HCT116 (cell line): Measurements from ENCODE around the gene CPD. TPM values are rescaled to one million over a fixed set of nuclear protein-coding genes. Genes with fewer than 3 reads are reported as not detected.

ENCODE experiments used
- ATAC-seq: fragments of 200-7000 bp; cut with Tn5 transposase; 2 replicates; pipeline ENCODE4 v1.9.1; 2020; ENCODE audit warnings: mild to moderate bottlenecking, moderate library complexity
- BruUV-seq: library from RNA; stranded (reverse); fragments of 400-500 nt; replicated peaks from 2 replicates; lab custom pipeline; 2021; lab: Mats Ljungman, UMichigan
- CTCF ChIA-PET: fragments of 300-600 bp; sonication (Branson Sonifier 250); formaldehyde crosslinking; loops from one replicate; lab custom pipeline; 2021; ENCODE audit warnings: antibody characterized with exemption; lab: Charles Lee
- POLR2A ChIA-PET: fragments of 300-600, 350-600 bp; sonication (Branson Sonifier 250); formaldehyde crosslinking; loops from one replicate; lab custom pipeline; 2021; ENCODE audit warnings: antibody characterized with exemption; lab: Charles Lee
- RAD21 ChIA-PET, 2 experiments: fragments of 300-600 bp; sonication (Branson Sonifier 250); formaldehyde crosslinking; loops; one replicate each; lab custom pipeline; 2023; ENCODE audit warnings: low total read pairs in 2 of 2; ENCODE audit not compliant: uncharacterized antibody in 2 of 2, unreplicated experiment in 2 of 2, low non-redundant PET in 1 of 2; lab: Charles Lee
- DNase-seq: peaks from one replicate; pipeline ENCODE4 v3.0.0-alpha.2; 2010; ENCODE audit warnings: low read depth, low spot score
- H2AFZ ChIP-seq: fragments of 200-600 bp; shearing (Covaris generic), sonication (generic); 2 replicates; pipeline ENCODE4 v1.6.1; 2017; ENCODE audit warnings: low read depth, mixed run types, mixed read lengths, antibody characterized with exemption, low read length; ENCODE audit not compliant: poor library complexity, severe bottlenecking
- H3K27ac ChIP-seq: 2 replicates; pipeline ENCODE4 v1.5.1; 2012; ENCODE audit warnings: low read depth, low read length
- H3K27me3 ChIP-seq: fragments of 200-600 bp; sonication (generic); 2 replicates; pipeline ENCODE4 v1.6.1; 2016; ENCODE audit warnings: mixed run types, low read length, mixed read lengths; ENCODE audit not compliant: insufficient read depth
- H3K36me3 ChIP-seq, 2 experiments: fragments of 200-500 bp in 1 of 2; fragments of 200-600 bp in 1 of 2; sonication (Bioruptor generic) in 1 of 2; sonication (generic) in 1 of 2; 2 replicates each; pipeline versions ENCODE4 v1.5.1 to v1.6.1; 2014 to 2016; ENCODE audit warnings: low read length in 2 of 2, inconsistent platforms in 1 of 2, mixed read lengths in 1 of 2, mixed run types in 1 of 2; ENCODE audit not compliant: insufficient read depth in 2 of 2, control insufficient read depth in 1 of 2
- H3K4me1 ChIP-seq, 2 experiments: fragments of 200-600 bp in 1 of 2; sonication (generic) in 1 of 2; 2 replicates each; pipeline versions ENCODE4 v1.5.1 to v1.6.1; 2012 to 2017; ENCODE audit warnings: low read length in 2 of 2, inconsistent platforms in 1 of 2, mild to moderate bottlenecking in 1 of 2, mixed read lengths in 1 of 2, mixed run types in 1 of 2, moderate library complexity in 1 of 2; ENCODE audit not compliant: insufficient read depth in 2 of 2, control insufficient read depth in 1 of 2
- H3K4me2 ChIP-seq: fragments of 200-600 bp; sonication (generic); 2 replicates; pipeline ENCODE4 v1.6.1; 2017; ENCODE audit warnings: mixed run types, low read length, mixed read lengths
- H3K4me3 ChIP-seq, 2 experiments: fragments of 200-600 bp in 1 of 2; sonication (generic) in 1 of 2; replicated peaks in 1 of 2; 2 replicates each; pipeline ENCODE4 v1.5.1; 2011 to 2016; ENCODE audit warnings: low read length in 2 of 2, control low read depth in 1 of 2, low read depth in 1 of 2, mild to moderate bottlenecking in 1 of 2, mixed read lengths in 1 of 2, mixed run types in 1 of 2
- H3K79me2 ChIP-seq: fragments of 200-600 bp; sonication (generic); 2 replicates; pipeline ENCODE4 v1.6.1; 2017; ENCODE audit warnings: mild to moderate bottlenecking, mixed run types, low read length, moderate library complexity, mixed read lengths; ENCODE audit not compliant: insufficient read depth
- H3K9ac ChIP-seq: fragments of 200-600 bp; sonication (generic); 2 replicates; pipeline ENCODE4 v1.6.1; 2016; ENCODE audit warnings: low read length, mixed read lengths
- H3K9me2 ChIP-seq: fragments of 200-600 bp; sonication (generic), shearing (Covaris generic); 2 replicates; pipeline ENCODE4 v1.6.1; 2017; ENCODE audit warnings: mixed run types, mild to moderate bottlenecking, moderate library complexity; ENCODE audit not compliant: insufficient read depth
- H3K9me3 ChIP-seq, 2 experiments: fragments of 200-500 bp in 1 of 2; fragments of 200-600 bp in 1 of 2; sonication (Bioruptor generic) in 1 of 2; sonication (generic) in 1 of 2; 2 replicates each; pipeline ENCODE4 v1.6.1; 2014 to 2017; ENCODE audit warnings: low read length in 2 of 2, mixed read lengths in 2 of 2, inconsistent platforms in 1 of 2, low read depth in 1 of 2, mild to moderate bottlenecking in 1 of 2, mixed run types in 1 of 2, moderate library complexity in 1 of 2; ENCODE audit not compliant: control insufficient read depth in 1 of 2, insufficient read depth in 1 of 2
- H4K20me1 ChIP-seq: fragments of 200-600 bp; sonication (generic), shearing (Covaris generic); 2 replicates; pipeline ENCODE4 v1.6.1; 2017; ENCODE audit warnings: mixed run types, mild to moderate bottlenecking, moderate library complexity; ENCODE audit not compliant: insufficient read depth
- CBX3 ChIP-seq: IDR thresholded peaks from 2 replicates; pipeline ENCODE4 v1.6.1; 2012; ENCODE audit warnings: low read depth
- EGR1 ChIP-seq: IDR thresholded peaks from 2 replicates; pipeline ENCODE4 v1.6.1; 2012; ENCODE audit warnings: low read depth
- ELF1 ChIP-seq: IDR thresholded peaks from 2 replicates; pipeline ENCODE4 v1.6.1; 2012; ENCODE audit warnings: low read depth, borderline replicate concordance
- EZH2phosphoT487 ChIP-seq: fragments of 200-600 bp; IDR thresholded peaks from 2 replicates; pipeline ENCODE4 v1.6.1; 2018; ENCODE audit warnings: antibody characterized with exemption, borderline replicate concordance
- FOSL1 ChIP-seq: IDR thresholded peaks from 2 replicates; pipeline ENCODE4 v1.6.1; 2012; ENCODE audit warnings: low read depth
- JUND ChIP-seq: IDR thresholded peaks from 2 replicates; pipeline ENCODE4 v1.6.1; 2012
- POLR2A ChIP-seq: IDR thresholded peaks from 2 replicates; pipeline ENCODE4 v1.7.0; 2011; ENCODE audit warnings: borderline replicate concordance; ENCODE audit not compliant: insufficient read depth, insufficient read length; ENCODE audit errors: extremely low read depth
- RAD21 ChIP-seq: IDR thresholded peaks from 2 replicates; pipeline ENCODE4 v1.6.1; 2012; ENCODE audit warnings: low read depth, mild to moderate bottlenecking
- SIN3A ChIP-seq: IDR thresholded peaks from 2 replicates; pipeline ENCODE4 v1.6.1; 2012; ENCODE audit warnings: low read depth
- SP1 ChIP-seq: IDR thresholded peaks from 2 replicates; pipeline ENCODE4 v1.6.1; 2012; ENCODE audit warnings: low read depth
- ZFX ChIP-seq: fragments of 450-650 bp; IDR thresholded peaks from 2 replicates; pipeline ENCODE4 v1.6.1; 2017
- ZNF274 ChIP-seq: fragments of 200-500 bp; sonication (Bioruptor generic); IDR thresholded peaks from 2 replicates; pipeline ENCODE4 v1.6.1; 2014; ENCODE audit warnings: mild to moderate bottlenecking, low read depth, low read length, inconsistent platforms
- intact Hi-C: fragments of 100-400 bp; cut with micrococcal nuclease; formaldehyde crosslinking; loops from 2 replicates; pipeline ENCODE4 v1.10.0; 2022
- total RNA-seq: library from RNA; stranded (reverse); gene quantifications from one replicate; pipeline ENCODE4 v1.2.1, GENCODE V29; 2021; ENCODE audit not compliant: unreplicated experiment
- TF ChIP-seq, protein P1 (sequence below): IDR thresholded peaks from 2 replicates; pipeline ENCODE4 v1.6.1; 2012; ENCODE audit warnings: low read depth
- TF ChIP-seq, protein P2 (sequence below): IDR thresholded peaks from 2 replicates; pipeline ENCODE4 v1.6.1; 2011; ENCODE audit warnings: mild to moderate bottlenecking, low read length, moderate library complexity; ENCODE audit not compliant: insufficient replicate concordance; ENCODE audit errors: extremely low read depth

CPD gene
- total RNA-seq, 1 experiment from 2014 or later: 47.2 TPM

DNA sequence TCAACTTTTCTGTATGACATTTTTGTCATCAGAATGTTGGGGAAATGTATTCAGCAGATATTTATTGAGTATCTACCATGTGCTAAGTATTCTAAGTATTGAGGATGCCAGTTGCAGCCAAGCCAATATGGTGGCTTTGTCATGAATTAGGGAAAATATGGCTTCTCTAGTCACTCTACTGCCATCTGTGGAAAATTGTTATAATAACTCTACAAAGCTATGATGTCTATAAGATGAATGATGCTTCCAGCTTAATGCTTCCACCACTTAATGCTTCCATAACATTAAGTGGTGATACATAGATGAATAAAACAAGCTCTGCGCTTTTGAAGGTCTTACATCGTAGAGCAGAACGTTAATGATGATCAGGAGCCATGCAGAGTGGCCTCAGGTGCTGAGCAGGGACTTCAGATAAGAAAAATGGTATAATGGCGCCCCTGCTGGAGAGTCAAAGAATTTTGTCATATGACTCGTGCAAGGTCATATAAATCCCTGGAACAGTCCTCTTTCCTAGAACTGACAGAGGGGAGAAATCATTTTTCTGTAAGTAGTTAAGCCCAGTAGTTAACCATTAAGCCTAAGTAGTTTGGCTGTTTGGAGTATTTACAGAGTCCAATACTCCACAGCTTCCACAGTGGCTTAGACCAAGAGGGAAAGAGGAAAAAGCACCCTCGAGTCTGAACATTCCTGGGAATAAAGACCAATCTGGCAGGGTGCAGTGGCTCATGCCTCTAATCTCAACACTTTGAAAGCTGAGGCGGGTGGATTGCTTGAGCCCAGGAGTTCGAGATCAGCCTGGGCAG lies 42.2 kb upstream of the CPD start (continued):
- TF ChIP-seq, protein P1, sequence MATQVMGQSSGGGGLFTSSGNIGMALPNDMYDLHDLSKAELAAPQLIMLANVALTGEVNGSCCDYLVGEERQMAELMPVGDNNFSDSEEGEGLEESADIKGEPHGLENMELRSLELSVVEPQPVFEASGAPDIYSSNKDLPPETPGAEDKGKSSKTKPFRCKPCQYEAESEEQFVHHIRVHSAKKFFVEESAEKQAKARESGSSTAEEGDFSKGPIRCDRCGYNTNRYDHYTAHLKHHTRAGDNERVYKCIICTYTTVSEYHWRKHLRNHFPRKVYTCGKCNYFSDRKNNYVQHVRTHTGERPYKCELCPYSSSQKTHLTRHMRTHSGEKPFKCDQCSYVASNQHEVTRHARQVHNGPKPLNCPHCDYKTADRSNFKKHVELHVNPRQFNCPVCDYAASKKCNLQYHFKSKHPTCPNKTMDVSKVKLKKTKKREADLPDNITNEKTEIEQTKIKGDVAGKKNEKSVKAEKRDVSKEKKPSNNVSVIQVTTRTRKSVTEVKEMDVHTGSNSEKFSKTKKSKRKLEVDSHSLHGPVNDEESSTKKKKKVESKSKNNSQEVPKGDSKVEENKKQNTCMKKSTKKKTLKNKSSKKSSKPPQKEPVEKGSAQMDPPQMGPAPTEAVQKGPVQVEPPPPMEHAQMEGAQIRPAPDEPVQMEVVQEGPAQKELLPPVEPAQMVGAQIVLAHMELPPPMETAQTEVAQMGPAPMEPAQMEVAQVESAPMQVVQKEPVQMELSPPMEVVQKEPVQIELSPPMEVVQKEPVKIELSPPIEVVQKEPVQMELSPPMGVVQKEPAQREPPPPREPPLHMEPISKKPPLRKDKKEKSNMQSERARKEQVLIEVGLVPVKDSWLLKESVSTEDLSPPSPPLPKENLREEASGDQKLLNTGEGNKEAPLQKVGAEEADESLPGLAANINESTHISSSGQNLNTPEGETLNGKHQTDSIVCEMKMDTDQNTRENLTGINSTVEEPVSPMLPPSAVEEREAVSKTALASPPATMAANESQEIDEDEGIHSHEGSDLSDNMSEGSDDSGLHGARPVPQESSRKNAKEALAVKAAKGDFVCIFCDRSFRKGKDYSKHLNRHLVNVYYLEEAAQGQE: no peak

DNA sequence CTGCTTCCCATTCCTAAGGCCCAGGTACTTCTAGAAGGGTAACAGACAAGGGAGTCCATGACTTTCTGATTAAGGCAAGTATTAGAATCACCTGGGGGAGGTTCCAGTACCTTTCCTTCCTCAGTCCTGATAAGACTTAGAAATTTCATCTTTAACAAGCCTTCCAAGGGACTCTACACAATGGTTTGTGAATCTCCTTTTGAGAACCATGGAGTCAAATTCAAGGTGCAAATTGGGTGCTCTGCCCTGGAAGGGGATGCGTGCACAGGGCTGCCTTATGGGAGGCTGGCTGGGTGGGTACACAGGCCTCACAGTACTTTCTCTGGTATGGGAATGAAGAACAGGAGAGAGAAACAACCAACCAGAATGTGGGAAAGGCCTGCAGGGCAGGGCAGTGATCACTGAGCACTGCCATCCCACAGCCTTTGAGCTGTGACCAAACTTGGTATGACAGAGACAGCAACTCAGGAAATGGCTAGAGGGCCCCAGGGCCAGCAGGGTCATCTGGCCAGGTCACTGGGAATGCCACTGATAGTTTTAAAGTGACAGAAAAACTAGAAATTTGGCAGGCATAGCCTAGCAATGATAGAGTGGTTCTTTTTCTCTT lies 41.2 kb upstream of the CPD start:
- BruUV-seq: no TSS peak

More for the DNA sequence above, 41.2 kb upstream of the CPD start:
- H3K27ac ChIP-seq: no peak overlapping the region
- H3K4me3 ChIP-seq: no peak overlapping the region
- no peaks in the 10 kb centered on the region for H4K20me1 ChIP-seq
- TF ChIP-seq ZFX (no peak), FOSL1 (no peak), SP1 (no peak), JUND (no peak), CBX3 (no peak), SIN3A (no peak), EGR1 (no peak), RAD21 (no peak), ZNF274 (no peak), EZH2phosphoT487 (no peak), ELF1 (no peak), POLR2A (no peak)
- TF ChIP-seq, protein P2, sequence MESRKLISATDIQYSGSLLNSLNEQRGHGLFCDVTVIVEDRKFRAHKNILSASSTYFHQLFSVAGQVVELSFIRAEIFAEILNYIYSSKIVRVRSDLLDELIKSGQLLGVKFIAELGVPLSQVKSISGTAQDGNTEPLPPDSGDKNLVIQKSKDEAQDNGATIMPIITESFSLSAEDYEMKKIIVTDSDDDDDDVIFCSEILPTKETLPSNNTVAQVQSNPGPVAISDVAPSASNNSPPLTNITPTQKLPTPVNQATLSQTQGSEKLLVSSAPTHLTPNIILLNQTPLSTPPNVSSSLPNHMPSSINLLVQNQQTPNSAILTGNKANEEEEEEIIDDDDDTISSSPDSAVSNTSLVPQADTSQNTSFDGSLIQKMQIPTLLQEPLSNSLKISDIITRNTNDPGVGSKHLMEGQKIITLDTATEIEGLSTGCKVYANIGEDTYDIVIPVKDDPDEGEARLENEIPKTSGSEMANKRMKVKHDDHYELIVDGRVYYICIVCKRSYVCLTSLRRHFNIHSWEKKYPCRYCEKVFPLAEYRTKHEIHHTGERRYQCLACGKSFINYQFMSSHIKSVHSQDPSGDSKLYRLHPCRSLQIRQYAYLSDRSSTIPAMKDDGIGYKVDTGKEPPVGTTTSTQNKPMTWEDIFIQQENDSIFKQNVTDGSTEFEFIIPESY: no peak
- TF ChIP-seq, all 23 proteins: peak for 0
- H3K9me3 ChIP-seq: no peaks in the 10 kb centered on the region
- intact Hi-C loops: no loop called here
- peaks cover 7 to 20% of the 10 kb centered on the region in 2 experiments; a peak in 3 of 4 replicates for H3K4me1 ChIP-seq
- no peak for ATAC-seq
- no peaks in the 10 kb centered on the region for H3K79me2 ChIP-seq
- ChIA-PET POLR2A (no interaction called here), CTCF (interaction anchor here (1.5 to 2.7 kb wide), 6 partner anchors 8 to 232 kb away, joined by 6 to 67 read pairs (median 10); no protein-coding TSS in a partner anchor), RAD21 (interaction anchor here (1.4 to 2.0 kb wide), 2 partner anchors 233 kb away, joined by 15 to 16 read pairs; no protein-coding TSS in a partner anchor)
- H2AFZ ChIP-seq: no peak overlapping the region
- no peaks in the 10 kb centered on the region for H3K9me2 ChIP-seq
- H3K4me2 ChIP-seq: no peak overlapping the region
- H3K36me3 ChIP-seq: no peaks in the 10 kb centered on the region
- no peak for DNase-seq
- no peak overlapping the region for H3K9ac ChIP-seq
- no peaks in the 10 kb centered on the region for H3K27me3 ChIP-seq
